Amniotic stem cell (primary cell): ENCODE data around the gene KANSL1.

Experiments used
- DNase-seq: peaks from one replicate; lab custom pipeline; 2025; lab: John Stamatoyannopoulos, UW

KANSL1 gene

DNA sequence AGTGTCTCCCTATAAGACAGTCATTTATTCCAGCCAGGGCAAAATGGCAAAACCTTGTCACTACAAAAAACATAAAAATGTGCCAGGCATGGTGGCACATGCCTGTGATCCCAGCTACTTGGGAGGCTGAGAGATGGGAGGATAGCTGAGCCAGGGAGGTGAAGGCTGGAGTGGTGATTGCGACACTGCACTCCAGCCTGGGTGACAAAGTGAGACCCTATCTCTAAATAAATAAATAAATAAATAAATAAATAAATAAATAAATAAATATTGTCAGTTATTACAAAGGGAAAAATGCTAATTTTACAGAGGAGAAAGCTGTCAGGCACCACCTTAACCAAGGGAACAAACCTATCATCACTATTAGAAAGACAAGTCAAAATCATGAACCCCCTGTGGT, 118.7 kb downstream of the KANSL1 start:
- no peak for DNase-seq

- DNase-seq = no peak
These were observed 120.2 kb downstream of the KANSL1 start for GRCh38 chr17:46072998-46073397.

DNA sequence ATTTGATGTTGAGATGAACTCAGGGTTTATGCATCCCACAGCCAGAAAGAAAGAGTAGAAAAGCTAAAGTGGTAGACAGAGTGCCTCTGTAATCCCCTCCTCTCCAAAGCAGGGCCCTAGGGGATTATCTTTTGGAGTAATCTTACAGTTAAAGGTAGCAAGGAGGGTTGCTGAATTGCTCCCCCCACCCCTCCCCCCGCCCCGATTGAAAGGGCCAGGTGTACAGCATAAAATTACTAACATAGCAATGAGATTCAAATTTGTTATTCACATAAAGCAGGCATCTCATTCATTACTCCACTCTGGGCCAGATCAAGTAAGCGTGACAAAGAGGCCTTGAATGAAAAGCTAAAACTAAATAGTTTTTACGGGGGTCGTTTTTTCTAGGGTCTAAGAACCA, 121.4 kb downstream of the KANSL1 start:
- no peak for DNase-seq

DNA sequence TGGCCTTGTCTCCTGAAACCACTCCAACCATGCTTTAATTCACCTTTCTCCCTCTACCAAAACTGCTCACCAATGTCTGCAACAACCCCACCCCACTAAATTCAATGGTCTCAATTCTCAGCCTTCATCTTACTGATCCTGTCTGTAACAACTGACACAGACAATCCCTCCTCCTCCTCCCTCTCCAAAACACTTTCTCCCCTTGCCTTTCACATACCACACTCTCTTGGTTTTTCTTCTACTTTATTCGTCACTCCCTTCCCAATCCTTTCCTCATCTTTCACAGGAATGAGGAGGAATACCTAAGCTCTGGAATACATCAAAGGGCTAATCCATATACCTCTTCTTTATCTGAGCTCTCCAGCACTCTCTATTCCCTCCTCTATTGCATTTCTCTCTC, 128.8 kb downstream of the KANSL1 start:
- DNase-seq = no peak

DNA sequence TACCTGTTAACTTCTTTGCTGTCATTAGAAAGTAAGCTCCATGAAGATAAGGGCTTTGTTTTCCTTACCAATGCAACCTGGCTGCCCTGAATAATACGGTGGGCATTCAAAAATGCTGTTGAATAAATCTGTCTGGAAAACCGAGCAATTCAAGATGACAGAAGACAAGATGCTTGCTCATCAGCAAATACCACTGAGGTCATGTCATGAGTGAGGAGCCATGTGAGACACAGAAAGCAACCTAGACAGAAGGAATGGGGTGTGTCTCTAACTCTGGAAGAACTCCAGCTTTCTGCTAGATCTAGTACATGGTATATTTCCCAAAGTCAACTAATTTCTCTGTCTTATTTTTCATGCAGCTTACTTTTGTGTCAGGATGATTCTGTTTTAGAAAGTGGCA, 130.0 kb downstream of the KANSL1 start:
- DNase-seq = peak; percentile 13

- no peak for DNase-seq
These were observed 131.8 kb downstream of the KANSL1 start for GRCh38 chr17:46061435-46061834.

GRCh38 chr17:46060461-46060860, 132.8 kb downstream of the KANSL1 start:
- no peak for DNase-seq

- no peak for DNase-seq
These were observed 133.7 kb downstream of the KANSL1 start for GRCh38 chr17:46059486-46059885.

GRCh38 chr17:46057366-46057765, 135.9 kb downstream of the KANSL1 start:
- DNase-seq = no peak

DNA sequence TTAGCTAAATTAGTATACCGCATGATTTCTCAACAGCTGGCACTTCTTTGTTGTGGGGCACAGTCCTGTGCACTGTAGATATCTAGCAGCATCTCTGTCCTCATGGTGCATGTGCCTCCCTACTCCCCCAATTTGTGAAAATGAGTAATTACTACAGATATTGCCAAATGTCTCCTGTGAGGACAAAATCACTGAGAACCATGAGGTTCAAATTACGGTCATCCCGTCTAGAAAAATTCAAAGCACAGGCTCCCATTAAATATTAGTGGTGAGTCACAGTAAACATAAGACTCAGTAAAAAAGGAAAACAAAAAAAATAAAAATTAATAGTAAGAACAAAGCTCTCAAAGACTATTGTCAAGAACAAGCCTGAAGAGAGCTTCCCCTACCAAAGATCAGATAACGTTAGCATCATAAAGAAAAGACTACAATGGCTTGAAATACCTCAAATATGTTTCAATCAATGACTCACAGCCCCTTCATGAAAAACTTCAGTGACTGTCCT, 136.4 kb downstream of the KANSL1 start:
- DNase-seq = no peak

DNA sequence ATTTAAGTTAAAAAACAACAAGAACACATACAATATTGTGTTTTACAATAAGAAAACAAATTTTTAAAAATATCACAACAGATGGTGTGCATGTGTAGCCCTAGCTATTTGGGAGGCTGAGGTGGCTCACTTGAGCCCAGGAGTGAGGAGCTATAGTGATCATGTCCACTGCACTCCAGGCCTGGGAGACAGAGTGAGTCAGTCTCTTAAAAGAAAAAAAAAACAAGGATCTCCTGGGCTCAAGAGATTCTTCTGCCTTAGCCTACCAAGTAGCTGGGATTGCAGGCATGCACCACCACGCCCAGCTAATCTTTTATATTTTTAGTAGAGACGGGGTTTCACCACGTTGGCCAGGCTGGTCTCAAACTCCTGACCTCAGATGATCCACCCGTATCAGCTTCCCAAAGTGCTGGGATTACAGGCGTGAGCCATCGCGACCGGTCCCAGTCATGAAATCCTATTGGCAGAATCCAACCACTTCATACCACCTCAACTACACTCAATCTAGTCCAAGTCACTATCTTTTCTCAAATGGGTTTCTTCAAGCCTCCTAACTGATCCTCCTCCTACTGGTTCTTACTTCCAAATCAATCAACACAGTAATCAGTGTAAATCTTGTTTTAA, 139.2 kb downstream of the KANSL1 start:
- DNase-seq = no peak

DNA sequence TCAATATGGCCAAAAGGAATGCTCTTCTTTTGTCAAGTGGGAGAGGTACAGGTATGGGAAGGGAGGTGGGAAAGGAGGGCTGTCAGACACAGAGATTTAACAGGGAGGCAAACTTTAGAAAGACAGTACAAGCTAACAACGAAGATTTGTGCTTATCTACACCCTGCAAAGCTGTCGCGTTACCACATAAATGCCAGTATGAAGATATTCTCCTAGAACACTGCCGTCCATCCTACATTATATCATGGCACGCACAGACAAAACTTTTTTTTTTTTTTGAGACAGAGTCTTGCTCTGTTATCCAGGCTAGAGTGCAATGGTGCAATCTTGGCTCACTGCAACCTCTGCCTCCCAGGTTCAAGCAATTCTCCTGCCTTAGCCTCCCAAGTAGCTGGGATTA, 143.6 kb downstream of the KANSL1 start:
- DNase-seq = no peak

DNA sequence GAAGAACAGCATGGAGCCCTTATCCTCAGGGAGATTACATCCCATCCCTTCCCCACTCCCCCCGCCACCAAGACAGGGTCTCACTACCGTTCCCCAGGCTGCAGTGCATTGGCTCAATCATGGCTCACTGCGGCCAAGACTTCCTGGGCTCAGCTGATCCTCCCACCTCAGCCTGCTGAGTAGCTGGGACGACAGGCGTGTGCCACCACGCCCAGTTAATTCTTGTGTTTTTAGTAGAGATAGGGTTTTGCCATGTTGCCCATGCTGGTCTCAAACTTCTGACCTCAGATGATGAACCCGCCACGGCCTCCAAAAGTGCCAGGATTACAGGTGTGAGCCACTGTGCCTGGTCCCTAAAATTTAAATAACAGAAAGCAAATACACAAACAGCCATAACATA, 145.4 kb downstream of the KANSL1 start:
- no peak for DNase-seq

- DNase-seq = no peak
These were observed 145.8 kb downstream of the KANSL1 start for GRCh38 chr17:46047398-46047797.

DNA sequence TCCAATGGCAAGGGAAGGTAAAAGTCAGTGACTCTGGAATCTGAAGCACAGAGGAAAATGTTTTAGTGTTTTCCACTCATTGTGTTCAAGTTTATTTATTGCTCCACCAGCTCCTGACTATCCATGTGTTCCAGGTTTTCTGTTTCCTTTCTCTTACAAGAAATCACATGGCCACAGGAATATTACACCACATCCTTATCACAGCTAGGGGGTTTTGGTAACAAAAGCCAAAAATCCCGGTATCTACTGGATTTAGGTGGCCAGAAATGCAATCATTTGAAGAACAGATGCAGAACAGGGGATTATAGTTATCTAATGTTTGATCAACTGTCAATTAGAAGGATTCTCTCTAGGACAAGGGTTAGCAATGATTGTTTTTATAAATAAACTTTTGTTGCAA, 146.3 kb downstream of the KANSL1 start:
- no peak for DNase-seq

DNA sequence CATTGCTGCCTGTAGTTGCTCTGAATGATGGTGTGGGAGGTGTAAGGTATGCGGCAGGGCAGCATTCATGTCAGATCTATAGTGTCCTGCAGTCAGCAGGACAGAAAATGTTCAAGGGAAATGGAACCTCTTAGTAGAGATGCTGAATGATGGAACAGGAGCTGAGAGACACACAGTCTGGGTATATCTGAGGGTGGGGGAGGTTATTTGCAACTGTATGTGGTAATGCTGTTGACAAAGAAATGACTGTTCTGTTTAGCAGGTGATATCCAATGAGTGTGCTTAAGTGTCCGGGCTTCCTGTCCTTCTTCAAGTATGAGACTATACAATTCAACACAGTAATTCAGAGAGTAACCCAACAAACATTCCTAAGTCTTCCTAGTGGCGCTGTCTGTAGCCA, 147.6 kb downstream of the KANSL1 start:
- no peak for DNase-seq

DNA sequence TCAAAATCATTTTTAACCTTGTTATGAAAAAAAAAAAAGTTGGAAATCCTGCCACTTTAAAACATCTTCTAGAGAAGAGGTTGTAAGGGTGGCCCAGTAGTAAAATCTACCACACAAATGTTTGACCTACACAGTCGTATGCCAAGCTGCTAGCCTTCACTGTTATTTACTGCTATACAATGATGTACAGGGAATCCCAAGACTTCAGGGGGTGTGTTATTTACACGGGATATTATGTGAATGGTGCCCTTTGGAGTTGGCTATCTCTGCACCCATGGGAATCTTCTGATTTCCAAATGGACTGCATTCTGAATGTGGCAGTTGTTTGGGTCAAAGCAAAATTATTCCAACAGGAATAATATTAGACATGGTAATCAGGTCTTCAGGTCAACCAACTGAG, 148.2 kb downstream of the KANSL1 start:
- no peak for DNase-seq

- peak; percentile 84 for DNase-seq
These were observed 148.8 kb downstream of the KANSL1 start for GRCh38 chr17:46044286-46044928.

- no peak for DNase-seq
These were observed 149.6 kb downstream of the KANSL1 start for GRCh38 chr17:46043606-46044005.

- no peak for DNase-seq
These were observed 150.3 kb downstream of the KANSL1 start for GRCh38 chr17:46042925-46043324.

DNA sequence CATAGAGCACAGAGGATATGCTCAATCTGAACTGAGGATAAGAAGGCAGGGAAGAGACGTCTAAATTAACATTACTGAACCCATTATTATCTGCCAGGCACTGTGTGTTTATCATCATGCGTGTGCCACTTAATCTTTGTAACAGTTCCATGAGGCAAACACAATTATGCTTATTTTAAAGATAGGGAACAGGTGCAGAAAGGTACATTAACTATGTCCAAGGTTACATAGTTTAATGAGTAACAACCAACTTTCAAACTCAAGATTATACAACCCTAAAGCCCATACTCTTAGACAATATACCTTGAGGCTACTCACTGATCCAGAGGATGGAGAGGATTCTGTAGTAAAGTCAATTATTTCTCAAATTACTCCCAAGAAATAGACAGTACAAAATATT, 151.0 kb downstream of the KANSL1 start:
- DNase-seq = no peak

DNA sequence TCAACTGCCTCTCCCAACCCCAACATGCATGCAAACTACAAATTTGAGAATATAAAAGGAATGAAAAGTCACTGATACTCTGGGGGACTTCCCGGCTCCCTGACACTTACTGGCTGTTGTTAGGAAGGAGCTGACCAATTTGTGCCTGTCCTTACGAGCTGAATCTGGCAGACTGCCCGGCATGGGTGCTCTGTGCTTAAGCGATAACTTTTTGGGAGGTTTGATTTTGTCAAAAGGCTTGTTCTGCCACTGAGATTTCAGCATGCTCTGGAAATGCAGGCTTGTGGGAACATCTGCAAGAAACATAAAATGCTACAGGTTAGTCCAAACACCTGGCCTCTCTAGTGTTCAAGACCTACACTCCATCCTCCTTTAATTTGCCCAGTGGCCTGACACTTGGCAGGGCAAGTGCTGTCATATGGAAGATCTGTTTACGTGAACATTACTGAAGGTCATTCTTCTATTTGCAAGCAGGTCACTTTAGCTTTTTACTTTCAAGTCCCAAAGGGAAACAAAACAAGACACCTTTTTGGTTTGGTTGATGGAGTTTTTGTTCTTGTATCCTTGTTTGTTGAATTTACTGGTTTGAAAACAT, 153.5 kb downstream of the KANSL1 start:
- DNase-seq = no peak

- no peak for DNase-seq
These were observed 154.3 kb downstream of the KANSL1 start for GRCh38 chr17:46038937-46039336.

- DNase-seq = no peak
These were observed 154.8 kb downstream of the KANSL1 start for GRCh38 chr17:46038414-46038813.
